ENCODE results near the gene TP73. TPM values are rescaled to one million over a fixed set of nuclear protein-coding genes. Genes with fewer than 3 reads are reported as not detected.

Gene TP73
- total RNA-seq, 1 experiment from 2014 or later, result 0.82 TPM

GRCh38 chr1:3733094-3733882, 81.0 kb downstream of the TP73 start:
- intact Hi-C loops (cut with micrococcal nuclease), result no loop called here
- no peaks in the 10 kb centered on the region for H3K27me3 Mint-ChIP-seq (ENCODE audit: insufficient read depth, unreplicated experiment)
- BruUV-seq (replicated peaks), result no TSS peak
- H3K27ac Mint-ChIP-seq (ENCODE audit: low read depth, unreplicated experiment), result no peak overlapping the region
- peaks cover 17% of the 10 kb centered on the region for H3K36me3 Mint-ChIP-seq (ENCODE audit: insufficient read depth, unreplicated experiment)
- ChIA-PET CTCF (interaction anchor here (0.6 to 1.5 kb wide), 3 partner anchors 8 to 12 kb away, joined by 3 to 6 read pairs (median 6); no protein-coding TSS in a partner anchor), POLR2A (interaction anchor here (1.3 kb wide), 1 partner anchor 9 kb away, joined by 4 read pairs; no protein-coding TSS in a partner anchor)
- DNase-seq (ENCODE audit: unreplicated experiment), result no peak
- no peaks in the 10 kb centered on the region for H3K9me3 Mint-ChIP-seq (ENCODE audit: unreplicated experiment)
- H3K4me1 Mint-ChIP-seq (ENCODE audit: insufficient read depth, unreplicated experiment), result no peaks in the 10 kb centered on the region
- no peak for TF ChIP-seq CTCF (IDR thresholded peaks at IDR 0.05; ENCODE audit: unreplicated experiment)
- no peak overlapping the region for H3K4me3 Mint-ChIP-seq (ENCODE audit: unreplicated experiment)

- intact Hi-C loops (cut with micrococcal nuclease), result no loop called here
- Mint-ChIP-seq H3K27me3 (ENCODE audit: insufficient read depth, unreplicated experiment) (no peaks in the 10 kb centered on the region), H3K9me3 (ENCODE audit: unreplicated experiment) (no peaks in the 10 kb centered on the region), H3K4me1 (ENCODE audit: insufficient read depth, unreplicated experiment) (no peaks in the 10 kb centered on the region), H3K36me3 (ENCODE audit: insufficient read depth, unreplicated experiment) (peaks cover 17% of the 10 kb centered on the region), H3K27ac (ENCODE audit: low read depth, unreplicated experiment) (no peak overlapping the region), H3K4me3 (ENCODE audit: unreplicated experiment) (no peak overlapping the region)
- no peak for TF ChIP-seq CTCF (IDR thresholded peaks at IDR 0.05; ENCODE audit: unreplicated experiment)
- POLR2A ChIA-PET, result interaction anchor here (1.3 kb wide), 1 partner anchor 9 kb away, joined by 4 read pairs; no protein-coding TSS in a partner anchor
- BruUV-seq (replicated peaks), result no TSS peak
- no peak for DNase-seq (ENCODE audit: unreplicated experiment)
- CTCF ChIA-PET, result interaction anchor here (0.6 to 1.5 kb wide), 3 partner anchors 9 to 11 kb away, joined by 6 read pairs; no protein-coding TSS in a partner anchor
Observed at GRCh38 chr1:3733883-3734589, 81.7 kb downstream of the TP73 start.

- intact Hi-C loops (cut with micrococcal nuclease), result no loop called here
- TF ChIP-seq CTCF (IDR thresholded peaks at IDR 0.05; ENCODE audit: unreplicated experiment), result no peak
- no peak overlapping the region for H3K4me3 Mint-ChIP-seq (ENCODE audit: unreplicated experiment)
- peaks cover 17% of the 10 kb centered on the region for H3K36me3 Mint-ChIP-seq (ENCODE audit: insufficient read depth, unreplicated experiment)
- no peak overlapping the region for H3K27ac Mint-ChIP-seq (ENCODE audit: low read depth, unreplicated experiment)
- no TSS peak for BruUV-seq (replicated peaks)
- H3K9me3 Mint-ChIP-seq (ENCODE audit: unreplicated experiment), result no peaks in the 10 kb centered on the region
- ChIA-PET POLR2A (interaction anchor here (1.3 kb wide), 1 partner anchor 8 kb away, joined by 4 read pairs; no protein-coding TSS in a partner anchor), CTCF (interaction anchor here (0.6 to 1.5 kb wide), 3 partner anchors 10 to 11 kb away, joined by 6 read pairs; no protein-coding TSS in a partner anchor)
- H3K4me1 Mint-ChIP-seq (ENCODE audit: insufficient read depth, unreplicated experiment), result no peaks in the 10 kb centered on the region
- no peaks in the 10 kb centered on the region for H3K27me3 Mint-ChIP-seq (ENCODE audit: insufficient read depth, unreplicated experiment)
- no peak for DNase-seq (ENCODE audit: unreplicated experiment)
Observed at GRCh38 chr1:3734602-3735001, 82.3 kb downstream of the TP73 start.

- DNase-seq (ENCODE audit: unreplicated experiment), result no peak
- BruUV-seq (replicated peaks), result no TSS peak
- ChIA-PET POLR2A (no interaction called here), CTCF (interaction anchor here (1.0 kb wide), 1 partner anchor 11 kb away, joined by 7 read pairs; no protein-coding TSS in a partner anchor)
- Mint-ChIP-seq H3K4me3 (ENCODE audit: unreplicated experiment) (no peak overlapping the region), H3K27me3 (ENCODE audit: insufficient read depth, unreplicated experiment) (no peaks in the 10 kb centered on the region), H3K9me3 (ENCODE audit: unreplicated experiment) (no peaks in the 10 kb centered on the region), H3K36me3 (ENCODE audit: insufficient read depth, unreplicated experiment) (peaks cover 17% of the 10 kb centered on the region), H3K4me1 (ENCODE audit: insufficient read depth, unreplicated experiment) (no peaks in the 10 kb centered on the region), H3K27ac (ENCODE audit: low read depth, unreplicated experiment) (no peak overlapping the region)
- no peak for TF ChIP-seq CTCF (IDR thresholded peaks at IDR 0.05; ENCODE audit: unreplicated experiment)
- intact Hi-C loops (cut with micrococcal nuclease), result no loop called here
Observed at GRCh38 chr1:3735027-3735681, 82.8 kb downstream of the TP73 start.
